GM12878 (cell line): Measurements from ENCODE around the gene SPHKAP. TPM values are rescaled to one million over a fixed set of nuclear protein-coding genes. Genes with fewer than 3 reads are reported as not detected.
A peak's percentile ranks its signal among the peaks of the same experiment; 100 is the strongest.

Experiments used
- ATAC-seq: fragments of 200-7000 bp; cut with Tn5 transposase; 3 replicates; pipeline ENCODE4 v1.9.1; 2020; ENCODE audit warnings: mild to moderate bottlenecking, moderate library complexity
- BruUV-seq: library from RNA; stranded (reverse); fragments of 400-500 nt; replicated peaks from 2 replicates; lab custom pipeline; 2021; lab: Mats Ljungman, UMichigan
- CTCF ChIA-PET: fragments of 300-600 bp; sonication (Branson Sonifier 250); formaldehyde crosslinking; extraction: SDS; loops from one replicate; lab custom pipeline; 2021; ENCODE audit warnings: inconsistent platforms; lab: Yijun Ruan, JAX
- POLR2A ChIA-PET: fragments of 350-600 bp; formaldehyde crosslinking; extraction: SDS; loops from one replicate; lab custom pipeline; 2021; ENCODE audit warnings: inconsistent platforms; lab: Charles Lee
- RAD21 ChIA-PET: fragments of 300-600 bp; sonication (Branson Sonifier 250); formaldehyde crosslinking; loops from one replicate; lab custom pipeline; 2023; ENCODE audit warnings: antibody characterized with exemption; ENCODE audit not compliant: unreplicated experiment; lab: Charles Lee
- SMC1A ChIA-PET: fragments of 300-600 bp; sonication (Branson Sonifier 250); formaldehyde crosslinking; loops from one replicate; lab custom pipeline; 2023; ENCODE audit not compliant: unreplicated experiment, uncharacterized antibody; lab: Charles Lee
- DNase-seq: peaks from one replicate; pipeline ENCODE4 v3.0.0-alpha.2; 2011; ENCODE audit warnings: low read depth, low spot score
- FAIRE-seq: peaks from 3 replicates; lab custom pipeline; 2011; peaks lifted over from hg19 to GRCh38; lab: Jason Lieb, UNC
- H2AFZ ChIP-seq: 2 replicates; pipeline ENCODE4 v1.6.0; 2011; ENCODE audit warnings: low read depth, low read length, control low read depth; ENCODE audit not compliant: control insufficient read depth
- H3K27ac ChIP-seq: 2 replicates; pipeline ENCODE4 v1.5.1; 2011; ENCODE audit warnings: control low read depth; ENCODE audit not compliant: control insufficient read depth, insufficient read depth
- H3K27me3 ChIP-seq, 2 experiments: replicated peaks in 1 of 2; 2 replicates each; pipeline versions ENCODE4 v1.6.0 to v1.6.1; 2011; ENCODE audit warnings: low read length in 1 of 2; ENCODE audit not compliant: control insufficient read depth in 2 of 2, insufficient read depth in 2 of 2
- H3K36me3 ChIP-seq, 2 experiments: 2 replicates each; pipeline ENCODE4 v1.5.1; 2011; ENCODE audit warnings: low read length in 1 of 2; ENCODE audit not compliant: control insufficient read depth in 2 of 2, insufficient read depth in 2 of 2
- H3K4me1 ChIP-seq: 2 replicates; pipeline ENCODE4 v1.6.1; 2011; ENCODE audit warnings: mild to moderate bottlenecking, low read length, moderate library complexity, mixed read lengths; ENCODE audit not compliant: control insufficient read depth, insufficient read depth
- H3K4me2 ChIP-seq: 2 replicates; pipeline ENCODE4 v1.6.0; 2011; ENCODE audit warnings: control low read depth; ENCODE audit not compliant: control insufficient read depth, insufficient read depth
- H3K4me3 ChIP-seq: fragments of 200-600 bp; sonication (generic); 2 replicates; pipeline ENCODE4 v1.5.1; 2016
- H3K79me2 ChIP-seq: 2 replicates; pipeline ENCODE4 v1.6.0; 2011; ENCODE audit warnings: low read length; ENCODE audit not compliant: control insufficient read depth, insufficient read depth
- H3K9ac ChIP-seq: 2 replicates; pipeline ENCODE4 v1.8.0; 2011; ENCODE audit warnings: low read length, control low read depth, mixed read lengths; ENCODE audit not compliant: control insufficient read depth, insufficient read depth
- H3K9me3 ChIP-seq: replicated peaks from 3 replicates; pipeline ENCODE4 v1.5.1; 2011; ENCODE audit warnings: mild to moderate bottlenecking, low read length; ENCODE audit not compliant: control insufficient read depth, insufficient read depth
- H4K20me1 ChIP-seq: 2 replicates; pipeline ENCODE4 v1.6.0; 2011; ENCODE audit not compliant: control insufficient read depth, insufficient read depth
- ASH2L ChIP-seq: fragments of 300-600, 200-600 bp; sonication (generic); IDR thresholded peaks from 2 replicates; pipeline ENCODE4 v1.6.1; 2017; ENCODE audit warnings: low read depth, mild to moderate bottlenecking, borderline replicate concordance
- CREM ChIP-seq: IDR thresholded peaks from 2 replicates; pipeline ENCODE4 v1.6.1; 2014; ENCODE audit warnings: antibody characterized with exemption, low read depth
- CTCF ChIP-seq, 3 experiments: IDR thresholded peaks in 2 of 3; conservative IDR thresholded peaks in 1 of 3; 2 replicates each; pipeline ENCODE4 v1.5.1; 2011; ENCODE audit warnings: low read depth in 3 of 3, low read length in 3 of 3, mild to moderate bottlenecking in 3 of 3, control low read depth in 2 of 3, moderate library complexity in 2 of 3, inconsistent platforms in 1 of 3, mixed read lengths in 1 of 3; ENCODE audit not compliant: control insufficient read depth in 2 of 3, insufficient read depth in 1 of 3; ENCODE audit errors: extremely low read depth in 1 of 3
- MLLT1 ChIP-seq: fragments of 450-650 bp; IDR thresholded peaks from 2 replicates; pipeline ENCODE4 v1.6.1; 2016; ENCODE audit warnings: mild to moderate bottlenecking
- NFIC ChIP-seq: IDR thresholded peaks from 2 replicates; pipeline ENCODE4 v1.6.1; 2012; ENCODE audit warnings: low read depth, mild to moderate bottlenecking, inconsistent platforms, low read length, moderate library complexity
- POLR2A ChIP-seq: IDR thresholded peaks from 2 replicates; pipeline ENCODE4 v1.6.1; 2011; ENCODE audit warnings: low read depth, mild to moderate bottlenecking, low read length
- RAD21 ChIP-seq: IDR thresholded peaks from 2 replicates; pipeline ENCODE4 v1.6.1; 2011; ENCODE audit warnings: mild to moderate bottlenecking, low read depth, low read length, moderate library complexity; ENCODE audit not compliant: insufficient read depth
- SMC3 ChIP-seq: IDR thresholded peaks from 2 replicates; pipeline ENCODE4 v1.6.1; 2011; ENCODE audit warnings: low read length, improper control_type of control experiment, borderline replicate concordance
- SP1 ChIP-seq: IDR thresholded peaks from one replicate; pipeline ENCODE4 v1.6.1; 2011; ENCODE audit warnings: low read depth, low read length
- STAT3 ChIP-seq: IDR thresholded peaks from 2 replicates; pipeline ENCODE4 v1.6.1; 2011; ENCODE audit warnings: low read depth, low read length, improper control_type of control experiment
- TBL1XR1 ChIP-seq: IDR thresholded peaks from 2 replicates; pipeline ENCODE4 v1.6.1; 2012; ENCODE audit warnings: low read depth, low read length, improper control_type of control experiment
- ZNF274 ChIP-seq: IDR thresholded peaks from one replicate; pipeline ENCODE4 v1.8.0; 2011; ENCODE audit not compliant: insufficient read length, insufficient read depth
- ZSCAN29 ChIP-seq: fragments of 450-650 bp; IDR thresholded peaks from 2 replicates; pipeline ENCODE4 v1.6.1; 2017; ENCODE audit warnings: mild to moderate bottlenecking, moderate library complexity
- ZZZ3 ChIP-seq: IDR thresholded peaks from 2 replicates; pipeline ENCODE4 v1.6.1; 2011; ENCODE audit warnings: low read depth; ENCODE audit not compliant: control insufficient read depth, insufficient read length
- WGBS: methylation state at CpG from one replicate; pipeline ENCODE4 v1.1.6; 2016; ENCODE audit warnings: low lambda C conversion rate; ENCODE audit not compliant: insufficient replicate concordance, insufficient coverage; ENCODE audit errors: missing lambda C conversion rate; 5-methylcytosine and 5-hydroxymethylcytosine counted together
- in situ Hi-C: fragments of 300-500 bp; cut with MboI; formaldehyde crosslinking; loops from 9 replicates; pipeline ENCODE4 v1.14.3; 2018; ENCODE audit warnings: mixed read lengths
- intact Hi-C: fragments of 100-400 bp; cut with micrococcal nuclease; formaldehyde crosslinking; loops from one replicate; pipeline ENCODE4 v1.14.2; 2022; ENCODE audit not compliant: unreplicated experiment
- polyA plus RNA-seq, 11 experiments: library from polyadenylated mRNA; depleted of rRNA in 4 of 11; unstranded in 6 of 11; stranded (reverse) in 5 of 11; fragments of >200 nt; fragmentation: Nextera tagmentation in 4 of 11; fragmentation: Illumina TruSeq in 1 of 11; extraction: Ambion mirVana in 4 of 11; extraction: Trizol in 1 of 11; gene quantifications; 1 replicate in 1 of 11; 2 replicates in 10 of 11; pipeline versions ENCODE4 v1.2.1 to v1.2.3, GENCODE V29; 2011 to 2016; ENCODE audit warnings: inconsistent platforms in 2 of 11, missing spikeins in 2 of 11, low read depth in 1 of 11
- total RNA-seq, 4 experiments: library from RNA; depleted of rRNA in 3 of 4; stranded (reverse); fragments of >200 nt in 3 of 4; fragmentation: Illumina TruSeq in 1 of 4; extraction: Trizol in 1 of 4; gene quantifications; 2 replicates each; pipeline versions ENCODE4 v1.2.1 to v1.2.3, GENCODE V29; 2013 to 2021

Gene SPHKAP
- total and polyA plus RNA-seq, 10 of the 15 experiments (the other 5 are each of a cell fraction or from before 2014, with no cell fraction given) = 0.03 TPM; not detected in 9

- CTCF ChIA-PET = interaction anchor here (0.7 to 2.1 kb wide), 8 partner anchors 9 to 624 kb away, joined by 3 to 7 read pairs (median 3); no protein-coding TSS in a partner anchor
These were observed 132.5 kb downstream of the SPHKAP start for GRCh38 chr2:228048838-228049490.

More at GRCh38 chr2:228048838-228049490, 132.5 kb downstream of the SPHKAP start:
- SMC1A ChIA-PET = interaction anchor here (1.5 to 1.8 kb wide), 2 partner anchors 13 to 22 kb away, joined by 5 to 6 read pairs; no protein-coding TSS in a partner anchor
- in situ Hi-C loops (no loop called here), intact Hi-C loops (loop anchor here (2.0 kb wide), 1 partner anchor 610 kb away; no protein-coding TSS in a partner anchor)
- 47% methylated on average over 5 of the region's 5 CpGs for WGBS
- Histone ChIP-seq H3K79me2 (no peaks in the 10 kb centered on the region), H3K9me3 (no peaks in the 10 kb centered on the region), H3K36me3 (no peaks in the 10 kb centered on the region), H3K4me3 (no peak overlapping the region), H3K9ac (no peak overlapping the region), H3K4me1 (no peaks in the 10 kb centered on the region), H2AFZ (no peak overlapping the region), H3K4me2 (no peak overlapping the region), H3K27ac (no peak overlapping the region), H4K20me1 (no peaks in the 10 kb centered on the region), H3K27me3 (no peaks in the 10 kb centered on the region)
- no peak for FAIRE-seq
- BruUV-seq = no TSS peak
- no peak for DNase-seq
- RAD21 ChIA-PET = interaction anchor here (1.3 to 1.7 kb wide), 4 partner anchors 77 to 608 kb away, joined by 3 to 9 read pairs (median 4); no protein-coding TSS in a partner anchor
- no peak for TF ChIP-seq STAT3
- TF ChIP-seq TBL1XR1 = no peak
- TF ChIP-seq CREM = no peak
- no peak for TF ChIP-seq MLLT1
- TF ChIP-seq SMC3 = peak; percentile 59; the same call in 1 of the 2 replicates
- no peak for TF ChIP-seq SP1
- no peak for TF ChIP-seq ZZZ3
- no peak for TF ChIP-seq ASH2L
- TF ChIP-seq ZSCAN29 = no peak
- TF ChIP-seq RAD21 = peak; percentile 70
- TF ChIP-seq CTCF (IDR thresholded peaks at IDR 0.05 in 2 of 3, conservative IDR thresholded peaks at IDR 0.05 in 1 of 3; ENCODE audit: control insufficient read depth in 2 of 3, extremely low read depth in 1 of 3, insufficient read depth in 1 of 3, low read depth in 3 of 3, low read length in 3 of 3) = peak; percentile 44 to 61 (median 50); a peak in 4 of 6 replicates
- TF ChIP-seq POLR2A = no peak
- TF ChIP-seq ZNF274 = no peak
- TF ChIP-seq NFIC = no peak
- ATAC-seq = peak; percentile 76
- POLR2A ChIA-PET = no interaction called here
